Panc1 (cell line): Measurements from ENCODE around the gene VWA5B2. TPM values are rescaled to one million over a fixed set of nuclear protein-coding genes. Genes with fewer than 3 reads are reported as not detected.

Experiments
- ATAC-seq: fragments of 200-7000 bp; cut with Tn5 transposase; 2 replicates; pipeline ENCODE4 v1.9.1; 2020; ENCODE audit warnings: mild to moderate bottlenecking, moderate library complexity
- BruUV-seq: library from RNA; stranded (reverse); fragments of 400-500 nt; replicated peaks from 2 replicates; lab custom pipeline; 2021; lab: Mats Ljungman, UMichigan
- CTCF ChIA-PET: fragments of 300-600 bp; sonication (Branson Sonifier 250); formaldehyde crosslinking; loops from one replicate; lab custom pipeline; 2022; ENCODE audit warnings: antibody characterized with exemption; lab: Charles Lee
- POLR2A ChIA-PET: fragments of 300-600 bp; sonication (Branson Sonifier 250); formaldehyde crosslinking; loops from one replicate; lab custom pipeline; 2022; ENCODE audit warnings: antibody characterized with exemption; lab: Charles Lee
- DNase-seq: peaks from one replicate; pipeline ENCODE4 v3.0.0-alpha.2; 2010; ENCODE audit warnings: low read depth, low spot score
- H3K27ac ChIP-seq: 2 replicates; pipeline ENCODE4 v1.5.1; 2011; ENCODE audit warnings: mild to moderate bottlenecking, low read length, inconsistent platforms
- H3K27me3 ChIP-seq: fragments of 200-500 bp; sonication (Bioruptor generic); 2 replicates; pipeline ENCODE4 v1.6.0; 2014; ENCODE audit warnings: low read length, inconsistent platforms; ENCODE audit not compliant: control insufficient read depth, insufficient read depth
- H3K36me3 ChIP-seq: fragments of 200-500 bp; sonication (Bioruptor generic); 2 replicates; pipeline ENCODE4 v1.5.1; 2014; ENCODE audit warnings: inconsistent platforms, mild to moderate bottlenecking, low read length, moderate library complexity; ENCODE audit not compliant: control insufficient read depth, insufficient read depth
- H3K4me1 ChIP-seq: 2 replicates; pipeline ENCODE4 v1.5.1; 2011; ENCODE audit warnings: inconsistent platforms, mild to moderate bottlenecking, low read length, moderate library complexity; ENCODE audit not compliant: control insufficient read depth, insufficient read depth
- H3K4me3 ChIP-seq, 2 experiments: 2 replicates each; pipeline ENCODE4 v1.5.1; 2011 to 2012; ENCODE audit warnings: low read depth in 2 of 2, low read length in 2 of 2, mild to moderate bottlenecking in 2 of 2, inconsistent platforms in 1 of 2, moderate library complexity in 1 of 2
- H3K9me3 ChIP-seq: fragments of 200-500 bp; sonication (Bioruptor generic); 2 replicates; pipeline ENCODE4 v1.5.1; 2014; ENCODE audit warnings: low read depth, mild to moderate bottlenecking, inconsistent platforms, low read length, moderate library complexity; ENCODE audit not compliant: control insufficient read depth, insufficient read depth
- CTCF ChIP-seq: fragments of 450-650 bp; IDR thresholded peaks from 2 replicates; pipeline ENCODE4 v1.5.1; 2017; ENCODE audit warnings: mild to moderate bottlenecking
- POLR2AphosphoS5 ChIP-seq: IDR thresholded peaks from 2 replicates; pipeline ENCODE4 v1.6.1; 2012; ENCODE audit warnings: mild to moderate bottlenecking, low read depth, low read length, moderate library complexity
- SIN3A ChIP-seq: IDR thresholded peaks from 2 replicates; pipeline ENCODE4 v1.6.1; 2012; ENCODE audit warnings: low read depth, mild to moderate bottlenecking, low read length, moderate library complexity, borderline replicate concordance; ENCODE audit not compliant: insufficient read depth
- TCF7L2 ChIP-seq: IDR thresholded peaks from 2 replicates; pipeline ENCODE4 v1.6.1; 2011; ENCODE audit warnings: mild to moderate bottlenecking, low read depth, low read length, inconsistent platforms
- in situ Hi-C: cut with HindIII; loops from 2 replicates; pipeline ENCODE4 v1.10.0; 2016; ENCODE audit warnings: low sequenced_read_pairs, low pct_unique_long_range_greater_than_20kb
- intact Hi-C: fragments of 100-400 bp; cut with micrococcal nuclease; formaldehyde crosslinking; loops from one replicate; pipeline ENCODE4 v1.10.0; 2022; ENCODE audit not compliant: unreplicated experiment
- total RNA-seq: library from RNA; stranded (reverse); gene quantifications from one replicate; pipeline ENCODE4 v1.2.1, GENCODE V29; 2021; ENCODE audit not compliant: unreplicated experiment
- TF ChIP-seq, protein P1 (sequence below), 2 experiments: IDR thresholded peaks; 2 replicates each; pipeline ENCODE4 v1.6.1; 2011 to 2012; ENCODE audit warnings: low read depth in 2 of 2, control low read depth in 1 of 2, low read length in 1 of 2, mild to moderate bottlenecking in 1 of 2, moderate library complexity in 1 of 2; ENCODE audit not compliant: insufficient read depth in 1 of 2

Gene VWA5B2
- total RNA-seq, 1 experiment from 2014 or later = 0.28 TPM

- in situ Hi-C loops = no loop called here
- Histone ChIP-seq H3K27me3 (no peaks in the 10 kb centered on the region), H3K4me3 (no peak overlapping the region), H3K4me1 (no peaks in the 10 kb centered on the region), H3K27ac (no peak overlapping the region), H3K9me3 (no peaks in the 10 kb centered on the region), H3K36me3 (no peaks in the 10 kb centered on the region)
- ATAC-seq = no peak
- no peak for DNase-seq
- TF ChIP-seq SIN3A (no peak), POLR2AphosphoS5 (no peak), CTCF (no peak), TCF7L2 (no peak)
- TF ChIP-seq, protein P1, sequence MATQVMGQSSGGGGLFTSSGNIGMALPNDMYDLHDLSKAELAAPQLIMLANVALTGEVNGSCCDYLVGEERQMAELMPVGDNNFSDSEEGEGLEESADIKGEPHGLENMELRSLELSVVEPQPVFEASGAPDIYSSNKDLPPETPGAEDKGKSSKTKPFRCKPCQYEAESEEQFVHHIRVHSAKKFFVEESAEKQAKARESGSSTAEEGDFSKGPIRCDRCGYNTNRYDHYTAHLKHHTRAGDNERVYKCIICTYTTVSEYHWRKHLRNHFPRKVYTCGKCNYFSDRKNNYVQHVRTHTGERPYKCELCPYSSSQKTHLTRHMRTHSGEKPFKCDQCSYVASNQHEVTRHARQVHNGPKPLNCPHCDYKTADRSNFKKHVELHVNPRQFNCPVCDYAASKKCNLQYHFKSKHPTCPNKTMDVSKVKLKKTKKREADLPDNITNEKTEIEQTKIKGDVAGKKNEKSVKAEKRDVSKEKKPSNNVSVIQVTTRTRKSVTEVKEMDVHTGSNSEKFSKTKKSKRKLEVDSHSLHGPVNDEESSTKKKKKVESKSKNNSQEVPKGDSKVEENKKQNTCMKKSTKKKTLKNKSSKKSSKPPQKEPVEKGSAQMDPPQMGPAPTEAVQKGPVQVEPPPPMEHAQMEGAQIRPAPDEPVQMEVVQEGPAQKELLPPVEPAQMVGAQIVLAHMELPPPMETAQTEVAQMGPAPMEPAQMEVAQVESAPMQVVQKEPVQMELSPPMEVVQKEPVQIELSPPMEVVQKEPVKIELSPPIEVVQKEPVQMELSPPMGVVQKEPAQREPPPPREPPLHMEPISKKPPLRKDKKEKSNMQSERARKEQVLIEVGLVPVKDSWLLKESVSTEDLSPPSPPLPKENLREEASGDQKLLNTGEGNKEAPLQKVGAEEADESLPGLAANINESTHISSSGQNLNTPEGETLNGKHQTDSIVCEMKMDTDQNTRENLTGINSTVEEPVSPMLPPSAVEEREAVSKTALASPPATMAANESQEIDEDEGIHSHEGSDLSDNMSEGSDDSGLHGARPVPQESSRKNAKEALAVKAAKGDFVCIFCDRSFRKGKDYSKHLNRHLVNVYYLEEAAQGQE (IDR thresholded peaks at IDR 0.05; ENCODE audit: insufficient read depth in 1 of 2, low read depth in 2 of 2, low read length in 1 of 2) = no peak
- no TSS peak for BruUV-seq
- ChIA-PET POLR2A (no interaction called here), CTCF (no interaction called here)
- intact Hi-C loops = no loop called here
These were observed 28.6 kb upstream of the VWA5B2 start for GRCh38 chr3:184200825-184201224.

DNA sequence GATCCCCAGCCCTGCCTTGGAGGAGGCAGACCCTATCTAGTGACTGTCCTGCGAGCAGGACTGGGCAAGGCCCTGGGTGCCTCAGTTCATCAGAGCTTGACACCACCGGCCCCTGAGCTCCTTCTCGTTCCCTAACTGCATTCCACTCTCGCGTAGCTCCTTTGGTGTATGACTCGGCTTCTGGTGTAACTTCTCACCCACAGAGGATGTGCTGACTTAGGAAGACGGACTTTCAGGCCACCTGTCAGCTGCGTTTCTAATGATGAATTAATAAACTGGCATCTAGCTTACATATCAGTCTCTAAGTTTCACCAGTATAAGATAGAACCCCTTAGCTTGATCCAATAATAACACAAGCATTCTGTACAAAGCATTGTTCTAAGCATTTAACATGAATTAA, 25.9 kb upstream of the VWA5B2 start:
- ATAC-seq (no peak), DNase-seq (no peak)
- Histone ChIP-seq H3K9me3 (no peaks in the 10 kb centered on the region), H3K27ac (no peak overlapping the region), H3K27me3 (no peaks in the 10 kb centered on the region), H3K4me3 (no peak overlapping the region), H3K36me3 (no peaks in the 10 kb centered on the region), H3K4me1 (no peaks in the 10 kb centered on the region)
- ChIA-PET POLR2A (interaction anchor here (0.5 kb wide), 1 partner anchor 14 kb away, joined by 4 read pairs; no protein-coding TSS in a partner anchor), CTCF (interaction anchor here (0.6 kb wide), 1 partner anchor 23 kb away, joined by 9 read pairs; no protein-coding TSS in a partner anchor)
- TF ChIP-seq SIN3A (no peak), TCF7L2 (no peak), POLR2AphosphoS5 (no peak), CTCF (no peak)
- TF ChIP-seq, protein P1 (IDR thresholded peaks at IDR 0.05; ENCODE audit: insufficient read depth in 1 of 2, low read depth in 2 of 2, low read length in 1 of 2) = no peak
- intact Hi-C loops (no loop called here), in situ Hi-C loops (no loop called here)
- no TSS peak for BruUV-seq
